IMR-90 (cell line): ENCODE results near the gene LLGL2. TPM values are rescaled to one million over a fixed set of nuclear protein-coding genes. Genes with fewer than 3 reads are reported as not detected.

ENCODE experiments used
- ATAC-seq: fragments of 200-7000 bp; cut with Tn5 transposase; 2 replicates; pipeline ENCODE4 v1.9.1; 2020; ENCODE audit warnings: low read depth, mild to moderate bottlenecking, moderate library complexity
- BruUV-seq: library from RNA; stranded (reverse); fragments of 400-500 nt; replicated peaks from 2 replicates; lab custom pipeline; 2021; lab: Mats Ljungman, UMichigan
- CTCF ChIA-PET: fragments of 300-600 bp; formaldehyde crosslinking; extraction: SDS; loops from one replicate; lab custom pipeline; 2021; ENCODE audit warnings: antibody characterized with exemption; lab: Yijun Ruan, JAX
- POLR2A ChIA-PET: fragments of 300-600 bp; sonication (Branson Sonifier 250); formaldehyde crosslinking; loops from one replicate; lab custom pipeline; 2022; ENCODE audit warnings: antibody characterized with exemption; ENCODE audit not compliant: unreplicated experiment; lab: Charles Lee
- DNase-seq: peaks from one replicate; pipeline ENCODE4 v3.0.0; 2013
- H2AFZ ChIP-seq: replicated peaks from 2 replicates; pipeline ENCODE3; 2013; ENCODE audit warnings: low read length, mild to moderate bottlenecking; ENCODE audit not compliant: poor library complexity
- H2AK5ac ChIP-seq: 2 replicates; pipeline ENCODE4 v1.6.1; 2013; ENCODE audit warnings: low read depth, low read length, inconsistent platforms
- H2AK9ac ChIP-seq: replicated peaks from 2 replicates; pipeline ENCODE3; 2013; ENCODE audit warnings: mild to moderate bottlenecking, low read depth, low read length, moderate library complexity; ENCODE audit not compliant: poor library complexity
- H2BK120ac ChIP-seq: 2 replicates; pipeline ENCODE4 v1.6.1; 2013; ENCODE audit warnings: low read depth, low read length, inconsistent platforms
- H2BK15ac ChIP-seq: 3 replicates; pipeline ENCODE4 v1.6.1; 2013; ENCODE audit warnings: low read depth, low read length, inconsistent platforms
- H2BK20ac ChIP-seq: 2 replicates; pipeline ENCODE4 v1.6.1; 2013; ENCODE audit warnings: low read depth, mild to moderate bottlenecking, inconsistent platforms, low read length, moderate library complexity
- H2BK5ac ChIP-seq: 2 replicates; pipeline ENCODE4 v1.6.1; 2013; ENCODE audit warnings: mild to moderate bottlenecking, low read depth, low read length, inconsistent platforms; ENCODE audit not compliant: poor library complexity, severe bottlenecking
- H3K14ac ChIP-seq: replicated peaks from 2 replicates; pipeline ENCODE4 v1.6.1; 2013; ENCODE audit warnings: low read depth, low read length, inconsistent platforms
- H3K18ac ChIP-seq: 2 replicates; pipeline ENCODE4 v1.6.1; 2013; ENCODE audit warnings: low read depth, low read length, control low read depth
- H3K23ac ChIP-seq: 2 replicates; pipeline ENCODE4 v1.6.1; 2013; ENCODE audit warnings: low read depth, low read length, inconsistent platforms
- H3K27ac ChIP-seq: 2 replicates; pipeline ENCODE4 v1.5.1; 2013; ENCODE audit warnings: mild to moderate bottlenecking, control low read depth, low read length; ENCODE audit not compliant: insufficient read depth
- H3K27me3 ChIP-seq: 2 replicates; pipeline ENCODE4 v1.6.1; 2013; ENCODE audit warnings: low read length; ENCODE audit not compliant: control insufficient read depth, insufficient read depth
- H3K36me3 ChIP-seq: 2 replicates; pipeline ENCODE4 v1.6.1; 2013; ENCODE audit warnings: low read length, mixed read lengths; ENCODE audit not compliant: control insufficient read depth, insufficient read depth
- H3K4ac ChIP-seq: 2 replicates; pipeline ENCODE4 v1.6.1; 2013; ENCODE audit warnings: low read depth, low read length, inconsistent platforms
- H3K4me1 ChIP-seq: 2 replicates; pipeline ENCODE4 v1.6.1; 2013; ENCODE audit warnings: low read length, mixed read lengths; ENCODE audit not compliant: control insufficient read depth, insufficient read depth
- H3K4me2 ChIP-seq: 2 replicates; pipeline ENCODE4 v1.6.1; 2013; ENCODE audit warnings: low read depth, mild to moderate bottlenecking, control low read depth, low read length, moderate library complexity
- H3K4me3 ChIP-seq: 2 replicates; pipeline ENCODE4 v1.5.1; 2013; ENCODE audit warnings: low read depth, mild to moderate bottlenecking, control low read depth, low read length, moderate library complexity; ENCODE audit not compliant: insufficient read depth
- H3K56ac ChIP-seq: 2 replicates; pipeline ENCODE4 v1.6.1; 2013; ENCODE audit warnings: low read length, inconsistent platforms; ENCODE audit not compliant: insufficient read depth; ENCODE audit errors: extremely low read depth
- H3K79me1 ChIP-seq, 2 experiments: 2 replicates each; pipeline ENCODE4 v1.6.1; 2013; ENCODE audit warnings: low read length in 2 of 2, inconsistent platforms in 1 of 2, low read depth in 1 of 2
- H3K9ac ChIP-seq: 2 replicates; pipeline ENCODE4 v1.6.1; 2013; ENCODE audit warnings: low read depth, low read length, control low read depth
- H3K9me1 ChIP-seq: 2 replicates; pipeline ENCODE4 v1.6.1; 2013; ENCODE audit warnings: low read length, inconsistent platforms; ENCODE audit not compliant: insufficient read depth
- H3K9me3 ChIP-seq: 2 replicates; pipeline ENCODE4 v1.6.1; 2013; ENCODE audit warnings: low read length; ENCODE audit not compliant: control insufficient read depth, insufficient read depth
- H4K20me1 ChIP-seq: 2 replicates; pipeline ENCODE4 v1.6.1; 2013; ENCODE audit warnings: low read length, inconsistent platforms; ENCODE audit not compliant: insufficient read depth
- H4K5ac ChIP-seq: 2 replicates; pipeline ENCODE4 v1.6.1; 2013; ENCODE audit warnings: mild to moderate bottlenecking, low read depth, low read length, control low read depth
- H4K8ac ChIP-seq, 2 experiments: 2 replicates each; pipeline ENCODE4 v1.6.1; 2013; ENCODE audit warnings: low read depth in 2 of 2, low read length in 2 of 2, control low read depth in 1 of 2, inconsistent platforms in 1 of 2
- H4K91ac ChIP-seq: 2 replicates; pipeline ENCODE4 v1.6.1; 2013; ENCODE audit warnings: low read depth, low read length, inconsistent platforms; ENCODE audit not compliant: insufficient read depth
- BHLHE40 ChIP-seq: fragments of 150-350 bp; IDR thresholded peaks from 2 replicates; pipeline ENCODE4 v1.6.1; 2016; ENCODE audit warnings: mild to moderate bottlenecking, low read depth, low read length
- CEBPB ChIP-seq: IDR thresholded peaks from 2 replicates; pipeline ENCODE4 v1.6.1; 2012; ENCODE audit warnings: low read depth, low read length, improper control_type of control experiment
- CHD1 ChIP-seq: IDR thresholded peaks from 2 replicates; pipeline ENCODE4 v1.6.1; 2012; ENCODE audit warnings: low read depth, low read length, improper control_type of control experiment
- FOS ChIP-seq: fragments of 150-350 bp; IDR thresholded peaks from 2 replicates; pipeline ENCODE4 v1.6.1; 2016; ENCODE audit warnings: low read depth, low read length
- MAFK ChIP-seq: IDR thresholded peaks from 2 replicates; pipeline ENCODE4 v1.6.1; 2012; ENCODE audit warnings: low read depth, low read length, improper control_type of control experiment
- MAZ ChIP-seq: IDR thresholded peaks from 2 replicates; pipeline ENCODE4 v1.6.1; 2012; ENCODE audit warnings: low read depth, mild to moderate bottlenecking, low read length, improper control_type of control experiment, moderate library complexity, borderline replicate concordance
- MXI1 ChIP-seq: IDR thresholded peaks from 2 replicates; pipeline ENCODE4 v1.6.1; 2012; ENCODE audit warnings: low read depth, mild to moderate bottlenecking, low read length, moderate library complexity, borderline replicate concordance
- NFE2L2 ChIP-seq: fragments of 150-350 bp; IDR thresholded peaks from 2 replicates; pipeline ENCODE4 v1.6.1; 2016; ENCODE audit warnings: low read depth, mild to moderate bottlenecking, low read length
- POLR2A ChIP-seq: IDR thresholded peaks from 2 replicates; pipeline ENCODE4 v1.6.1; 2012; ENCODE audit warnings: mild to moderate bottlenecking, low read depth, low read length
- RAD21 ChIP-seq: IDR thresholded peaks from 2 replicates; pipeline ENCODE4 v1.6.1; 2012; ENCODE audit warnings: low read length, improper control_type of control experiment
- RCOR1 ChIP-seq: IDR thresholded peaks from 2 replicates; pipeline ENCODE4 v1.6.1; 2012; ENCODE audit warnings: mild to moderate bottlenecking, low read length, improper control_type of control experiment; ENCODE audit not compliant: insufficient replicate concordance
- RFX5 ChIP-seq: IDR thresholded peaks from 2 replicates; pipeline ENCODE4 v1.8.0; 2012; ENCODE audit warnings: low read depth, mild to moderate bottlenecking, low read length, moderate library complexity
- SMC3 ChIP-seq: fragments of 150-350 bp; IDR thresholded peaks from 2 replicates; pipeline ENCODE4 v1.6.1; 2016; ENCODE audit warnings: low read depth, mild to moderate bottlenecking, antibody characterized with exemption, low read length, moderate library complexity
- WGBS, 2 experiments: methylation state at CpG; one replicate each; pipeline versions ENCODE4 v1.1.5 to v1.1.7; 2013; ENCODE audit warnings: missing lambda C conversion rate in 2 of 2; ENCODE audit not compliant: insufficient read length in 1 of 2; ENCODE audit errors: extremely low coverage in 2 of 2; 5-methylcytosine and 5-hydroxymethylcytosine counted together
- dilution Hi-C: fragments of 300-500 bp; cut with HindIII; formaldehyde crosslinking; loops from one replicate; pipeline ENCODE4 v1.14.3; 2018; ENCODE audit warnings: low sequenced_read_pairs; ENCODE audit not compliant: unreplicated experiment
- in situ Hi-C: fragments of 300-500 bp; cut with MboI; formaldehyde crosslinking; loops from 3 replicates; pipeline ENCODE4 v1.14.3; 2019; ENCODE audit warnings: low sequenced_read_pairs, inconsistent platforms, mixed read lengths
- intact Hi-C: fragments of 100-400 bp; cut with micrococcal nuclease; formaldehyde crosslinking; loops from 2 replicates; pipeline ENCODE4 v1.10.0; 2022
- polyA plus RNA-seq, 3 experiments: library from polyadenylated mRNA; depleted of rRNA; stranded (reverse); fragments of >200 nt; gene quantifications; 2 replicates each; pipeline ENCODE4 v1.2.3, GENCODE V29; 2012; ENCODE audit warnings: low replicate concordance in 1 of 3
- total RNA-seq: library from RNA; depleted of rRNA; stranded (reverse); fragments of >200 nt; gene quantifications from 2 replicates; pipeline ENCODE4 v1.2.3, GENCODE V29; 2012
- TF ChIP-seq, protein P1 (sequence below): conservative IDR thresholded peaks from 2 replicates; pipeline ENCODE4 v1.5.1; 2012; ENCODE audit warnings: mild to moderate bottlenecking, low read depth, low read length, improper control_type of control experiment
- TF ChIP-seq, protein P2 (sequence below): fragments of 150-350 bp; IDR thresholded peaks from 2 replicates; pipeline ENCODE4 v1.6.1; 2016; ENCODE audit warnings: low read depth, mild to moderate bottlenecking, low read length, moderate library complexity, borderline replicate concordance
- TF ChIP-seq, protein P3 (sequence below): fragments of 150-350 bp; IDR thresholded peaks from 2 replicates; pipeline ENCODE4 v1.6.1; 2017; ENCODE audit warnings: mild to moderate bottlenecking, antibody characterized with exemption, low read length, low read depth

LLGL2 gene
- total and polyA plus RNA-seq, 2 of the 4 experiments (the other 2 are of a cell fraction), result 0.54 to 0.72 TPM

GRCh38 chr17:75566834-75567233 lies 41.3 kb downstream of the LLGL2 start:
- H2AK9ac ChIP-seq, result no peak overlapping the region
- no peak overlapping the region for H3K27ac ChIP-seq
- H3K4ac ChIP-seq, result no peak overlapping the region
- CTCF ChIA-PET, result no interaction called here
- no peak overlapping the region for H2BK15ac ChIP-seq
- H2BK120ac ChIP-seq, result no peak overlapping the region
- no peaks in the 10 kb centered on the region for H3K36me3 ChIP-seq
- no peaks in the 10 kb centered on the region for H3K9me1 ChIP-seq
- peaks cover 1% of the 10 kb centered on the region; the same call in 1 of the 2 replicates for H3K4me1 ChIP-seq
- H3K18ac ChIP-seq, result no peak overlapping the region
- H3K14ac ChIP-seq, result no peak overlapping the region
- H3K79me1 ChIP-seq, result no peaks in the 10 kb centered on the region
- H3K4me2 ChIP-seq, result no peak overlapping the region
- TF ChIP-seq BHLHE40 (no peak), SMC3 (no peak), CHD1 (no peak), FOS (no peak), NFE2L2 (no peak), RCOR1 (no peak), MAFK (no peak), RFX5 (no peak), MAZ (no peak), POLR2A (no peak), RAD21 (no peak), CEBPB (no peak), MXI1 (no peak)
- TF ChIP-seq, protein P1, sequence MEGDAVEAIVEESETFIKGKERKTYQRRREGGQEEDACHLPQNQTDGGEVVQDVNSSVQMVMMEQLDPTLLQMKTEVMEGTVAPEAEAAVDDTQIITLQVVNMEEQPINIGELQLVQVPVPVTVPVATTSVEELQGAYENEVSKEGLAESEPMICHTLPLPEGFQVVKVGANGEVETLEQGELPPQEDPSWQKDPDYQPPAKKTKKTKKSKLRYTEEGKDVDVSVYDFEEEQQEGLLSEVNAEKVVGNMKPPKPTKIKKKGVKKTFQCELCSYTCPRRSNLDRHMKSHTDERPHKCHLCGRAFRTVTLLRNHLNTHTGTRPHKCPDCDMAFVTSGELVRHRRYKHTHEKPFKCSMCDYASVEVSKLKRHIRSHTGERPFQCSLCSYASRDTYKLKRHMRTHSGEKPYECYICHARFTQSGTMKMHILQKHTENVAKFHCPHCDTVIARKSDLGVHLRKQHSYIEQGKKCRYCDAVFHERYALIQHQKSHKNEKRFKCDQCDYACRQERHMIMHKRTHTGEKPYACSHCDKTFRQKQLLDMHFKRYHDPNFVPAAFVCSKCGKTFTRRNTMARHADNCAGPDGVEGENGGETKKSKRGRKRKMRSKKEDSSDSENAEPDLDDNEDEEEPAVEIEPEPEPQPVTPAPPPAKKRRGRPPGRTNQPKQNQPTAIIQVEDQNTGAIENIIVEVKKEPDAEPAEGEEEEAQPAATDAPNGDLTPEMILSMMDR, result no peak
- TF ChIP-seq, protein P2, sequence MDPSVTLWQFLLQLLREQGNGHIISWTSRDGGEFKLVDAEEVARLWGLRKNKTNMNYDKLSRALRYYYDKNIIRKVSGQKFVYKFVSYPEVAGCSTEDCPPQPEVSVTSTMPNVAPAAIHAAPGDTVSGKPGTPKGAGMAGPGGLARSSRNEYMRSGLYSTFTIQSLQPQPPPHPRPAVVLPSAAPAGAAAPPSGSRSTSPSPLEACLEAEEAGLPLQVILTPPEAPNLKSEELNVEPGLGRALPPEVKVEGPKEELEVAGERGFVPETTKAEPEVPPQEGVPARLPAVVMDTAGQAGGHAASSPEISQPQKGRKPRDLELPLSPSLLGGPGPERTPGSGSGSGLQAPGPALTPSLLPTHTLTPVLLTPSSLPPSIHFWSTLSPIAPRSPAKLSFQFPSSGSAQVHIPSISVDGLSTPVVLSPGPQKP, result no peak
- TF ChIP-seq, protein P3, sequence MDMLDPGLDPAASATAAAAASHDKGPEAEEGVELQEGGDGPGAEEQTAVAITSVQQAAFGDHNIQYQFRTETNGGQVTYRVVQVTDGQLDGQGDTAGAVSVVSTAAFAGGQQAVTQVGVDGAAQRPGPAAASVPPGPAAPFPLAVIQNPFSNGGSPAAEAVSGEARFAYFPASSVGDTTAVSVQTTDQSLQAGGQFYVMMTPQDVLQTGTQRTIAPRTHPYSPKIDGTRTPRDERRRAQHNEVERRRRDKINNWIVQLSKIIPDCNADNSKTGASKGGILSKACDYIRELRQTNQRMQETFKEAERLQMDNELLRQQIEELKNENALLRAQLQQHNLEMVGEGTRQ, result no peak
- DNase-seq, result no peak
- no peak overlapping the region for H3K9ac ChIP-seq
- H3K4me3 ChIP-seq, result no peak overlapping the region
- intact Hi-C loops (no loop called here), dilution Hi-C loops (no loop called here), in situ Hi-C loops (no loop called here)
- no peak overlapping the region for H3K56ac ChIP-seq
- WGBS, 2 experiments, result 63% methylated on average over 4 of the region's 5 CpGs; no CpG with 5 or more reads in 1 of the 2 experiments
- no peaks in the 10 kb centered on the region for H4K20me1 ChIP-seq
- no peak overlapping the region for H2AK5ac ChIP-seq
- no peak overlapping the region for H3K23ac ChIP-seq
- no peak for ATAC-seq
- no peak overlapping the region for H4K5ac ChIP-seq
- no peak overlapping the region for H2AFZ ChIP-seq
- H4K91ac ChIP-seq, result no peak overlapping the region
- peaks cover 35% of the 10 kb centered on the region for H3K27me3 ChIP-seq
- no peak overlapping the region for H2BK20ac ChIP-seq
- BruUV-seq, result no TSS peak
- no peak overlapping the region for H2BK5ac ChIP-seq
- H4K8ac ChIP-seq, result no peak overlapping the region
- POLR2A ChIA-PET, result no interaction called here
- no peaks in the 10 kb centered on the region for H3K9me3 ChIP-seq
